Panc1 (cell line): ENCODE measurements around the gene CLMN. TPM values are rescaled to one million over a fixed set of nuclear protein-coding genes. Genes with fewer than 3 reads are reported as not detected.
"Not testable (repeated sequence)": the region's sequence is repeated elsewhere in the genome, so short reads cannot be mapped to it uniquely, and the experiment has no call there.

Source experiments
- ATAC-seq: fragments of 200-7000 bp; cut with Tn5 transposase; 2 replicates; pipeline ENCODE4 v1.9.1; 2020; ENCODE audit warnings: mild to moderate bottlenecking, moderate library complexity
- BruUV-seq: library from RNA; stranded (reverse); fragments of 400-500 nt; replicated peaks from 2 replicates; lab custom pipeline; 2021; lab: Mats Ljungman, UMichigan
- CTCF ChIA-PET: fragments of 300-600 bp; sonication (Branson Sonifier 250); formaldehyde crosslinking; loops from one replicate; lab custom pipeline; 2022; ENCODE audit warnings: antibody characterized with exemption; lab: Charles Lee
- POLR2A ChIA-PET: fragments of 300-600 bp; sonication (Branson Sonifier 250); formaldehyde crosslinking; loops from one replicate; lab custom pipeline; 2022; ENCODE audit warnings: antibody characterized with exemption; lab: Charles Lee
- DNase-seq: peaks from one replicate; pipeline ENCODE4 v3.0.0-alpha.2; 2010; ENCODE audit warnings: low read depth, low spot score
- H3K27ac ChIP-seq: 2 replicates; pipeline ENCODE4 v1.5.1; 2011; ENCODE audit warnings: mild to moderate bottlenecking, low read length, inconsistent platforms
- H3K27me3 ChIP-seq: fragments of 200-500 bp; sonication (Bioruptor generic); 2 replicates; pipeline ENCODE4 v1.6.0; 2014; ENCODE audit warnings: low read length, inconsistent platforms; ENCODE audit not compliant: control insufficient read depth, insufficient read depth
- H3K36me3 ChIP-seq: fragments of 200-500 bp; sonication (Bioruptor generic); 2 replicates; pipeline ENCODE4 v1.5.1; 2014; ENCODE audit warnings: inconsistent platforms, mild to moderate bottlenecking, low read length, moderate library complexity; ENCODE audit not compliant: control insufficient read depth, insufficient read depth
- H3K4me1 ChIP-seq: 2 replicates; pipeline ENCODE4 v1.5.1; 2011; ENCODE audit warnings: inconsistent platforms, mild to moderate bottlenecking, low read length, moderate library complexity; ENCODE audit not compliant: control insufficient read depth, insufficient read depth
- H3K4me3 ChIP-seq, 2 experiments: 2 replicates each; pipeline ENCODE4 v1.5.1; 2011 to 2012; ENCODE audit warnings: low read depth in 2 of 2, low read length in 2 of 2, mild to moderate bottlenecking in 2 of 2, inconsistent platforms in 1 of 2, moderate library complexity in 1 of 2
- H3K9me3 ChIP-seq: fragments of 200-500 bp; sonication (Bioruptor generic); 2 replicates; pipeline ENCODE4 v1.5.1; 2014; ENCODE audit warnings: low read depth, mild to moderate bottlenecking, inconsistent platforms, low read length, moderate library complexity; ENCODE audit not compliant: control insufficient read depth, insufficient read depth
- POLR2AphosphoS5 ChIP-seq: IDR thresholded peaks from 2 replicates; pipeline ENCODE4 v1.6.1; 2012; ENCODE audit warnings: mild to moderate bottlenecking, low read depth, low read length, moderate library complexity
- SIN3A ChIP-seq: IDR thresholded peaks from 2 replicates; pipeline ENCODE4 v1.6.1; 2012; ENCODE audit warnings: low read depth, mild to moderate bottlenecking, low read length, moderate library complexity, borderline replicate concordance; ENCODE audit not compliant: insufficient read depth
- TCF7L2 ChIP-seq: IDR thresholded peaks from 2 replicates; pipeline ENCODE4 v1.6.1; 2011; ENCODE audit warnings: mild to moderate bottlenecking, low read depth, low read length, inconsistent platforms
- in situ Hi-C: cut with HindIII; loops from 2 replicates; pipeline ENCODE4 v1.10.0; 2016; ENCODE audit warnings: low sequenced_read_pairs, low pct_unique_long_range_greater_than_20kb
- intact Hi-C: fragments of 100-400 bp; cut with micrococcal nuclease; formaldehyde crosslinking; loops from one replicate; pipeline ENCODE4 v1.10.0; 2022; ENCODE audit not compliant: unreplicated experiment
- total RNA-seq: library from RNA; stranded (reverse); gene quantifications from one replicate; pipeline ENCODE4 v1.2.1, GENCODE V29; 2021; ENCODE audit not compliant: unreplicated experiment
- TF ChIP-seq, protein P1 (sequence below), 2 experiments: IDR thresholded peaks; 2 replicates each; pipeline ENCODE4 v1.6.1; 2011 to 2012; ENCODE audit warnings: low read depth in 2 of 2, control low read depth in 1 of 2, low read length in 1 of 2, mild to moderate bottlenecking in 1 of 2, moderate library complexity in 1 of 2; ENCODE audit not compliant: insufficient read depth in 1 of 2
- TF ChIP-seq, protein P2 (sequence below): fragments of 450-650 bp; IDR thresholded peaks from 2 replicates; pipeline ENCODE4 v1.5.1; 2017; ENCODE audit warnings: mild to moderate bottlenecking

Gene CLMN
- total RNA-seq, 1 experiment from 2014 or later: 34.9 TPM

DNA sequence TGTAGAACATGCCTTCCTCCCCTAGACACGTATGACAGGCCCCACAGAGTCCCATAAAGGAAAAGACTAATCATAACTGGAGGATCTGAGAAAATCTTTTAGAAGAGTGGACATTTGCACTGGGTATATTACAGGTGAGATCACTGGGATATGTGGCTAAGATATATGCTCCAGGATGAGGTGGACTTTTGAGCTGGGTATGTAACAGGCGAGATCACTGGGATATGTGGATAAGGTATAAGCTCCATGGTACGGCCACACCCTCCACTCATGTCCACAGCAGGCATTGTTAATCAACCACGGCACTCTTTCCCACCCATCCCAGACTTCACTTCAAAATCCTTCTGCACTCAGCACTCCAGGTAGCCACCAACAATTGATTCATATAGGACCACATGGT is 34.1 kb downstream of the CLMN start:
- intact Hi-C loops (no loop called here), in situ Hi-C loops (no loop called here)
- ATAC-seq: no peak
- no TSS peak for BruUV-seq
- H3K36me3 ChIP-seq: no peaks in the 10 kb centered on the region
- H3K27me3 ChIP-seq: no peaks in the 10 kb centered on the region
- POLR2A ChIA-PET: no interaction called here
- CTCF ChIA-PET: no interaction called here
- H3K4me1 ChIP-seq: no peaks in the 10 kb centered on the region
- no peak overlapping the region for H3K4me3 ChIP-seq
- DNase-seq: no peak
- no peaks in the 10 kb centered on the region for H3K9me3 ChIP-seq
- no peak for TF ChIP-seq TCF7L2
- TF ChIP-seq, protein P1, sequence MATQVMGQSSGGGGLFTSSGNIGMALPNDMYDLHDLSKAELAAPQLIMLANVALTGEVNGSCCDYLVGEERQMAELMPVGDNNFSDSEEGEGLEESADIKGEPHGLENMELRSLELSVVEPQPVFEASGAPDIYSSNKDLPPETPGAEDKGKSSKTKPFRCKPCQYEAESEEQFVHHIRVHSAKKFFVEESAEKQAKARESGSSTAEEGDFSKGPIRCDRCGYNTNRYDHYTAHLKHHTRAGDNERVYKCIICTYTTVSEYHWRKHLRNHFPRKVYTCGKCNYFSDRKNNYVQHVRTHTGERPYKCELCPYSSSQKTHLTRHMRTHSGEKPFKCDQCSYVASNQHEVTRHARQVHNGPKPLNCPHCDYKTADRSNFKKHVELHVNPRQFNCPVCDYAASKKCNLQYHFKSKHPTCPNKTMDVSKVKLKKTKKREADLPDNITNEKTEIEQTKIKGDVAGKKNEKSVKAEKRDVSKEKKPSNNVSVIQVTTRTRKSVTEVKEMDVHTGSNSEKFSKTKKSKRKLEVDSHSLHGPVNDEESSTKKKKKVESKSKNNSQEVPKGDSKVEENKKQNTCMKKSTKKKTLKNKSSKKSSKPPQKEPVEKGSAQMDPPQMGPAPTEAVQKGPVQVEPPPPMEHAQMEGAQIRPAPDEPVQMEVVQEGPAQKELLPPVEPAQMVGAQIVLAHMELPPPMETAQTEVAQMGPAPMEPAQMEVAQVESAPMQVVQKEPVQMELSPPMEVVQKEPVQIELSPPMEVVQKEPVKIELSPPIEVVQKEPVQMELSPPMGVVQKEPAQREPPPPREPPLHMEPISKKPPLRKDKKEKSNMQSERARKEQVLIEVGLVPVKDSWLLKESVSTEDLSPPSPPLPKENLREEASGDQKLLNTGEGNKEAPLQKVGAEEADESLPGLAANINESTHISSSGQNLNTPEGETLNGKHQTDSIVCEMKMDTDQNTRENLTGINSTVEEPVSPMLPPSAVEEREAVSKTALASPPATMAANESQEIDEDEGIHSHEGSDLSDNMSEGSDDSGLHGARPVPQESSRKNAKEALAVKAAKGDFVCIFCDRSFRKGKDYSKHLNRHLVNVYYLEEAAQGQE (IDR thresholded peaks at IDR 0.05; ENCODE audit: insufficient read depth in 1 of 2, low read depth in 2 of 2, low read length in 1 of 2): no peak
- TF ChIP-seq, protein P2, sequence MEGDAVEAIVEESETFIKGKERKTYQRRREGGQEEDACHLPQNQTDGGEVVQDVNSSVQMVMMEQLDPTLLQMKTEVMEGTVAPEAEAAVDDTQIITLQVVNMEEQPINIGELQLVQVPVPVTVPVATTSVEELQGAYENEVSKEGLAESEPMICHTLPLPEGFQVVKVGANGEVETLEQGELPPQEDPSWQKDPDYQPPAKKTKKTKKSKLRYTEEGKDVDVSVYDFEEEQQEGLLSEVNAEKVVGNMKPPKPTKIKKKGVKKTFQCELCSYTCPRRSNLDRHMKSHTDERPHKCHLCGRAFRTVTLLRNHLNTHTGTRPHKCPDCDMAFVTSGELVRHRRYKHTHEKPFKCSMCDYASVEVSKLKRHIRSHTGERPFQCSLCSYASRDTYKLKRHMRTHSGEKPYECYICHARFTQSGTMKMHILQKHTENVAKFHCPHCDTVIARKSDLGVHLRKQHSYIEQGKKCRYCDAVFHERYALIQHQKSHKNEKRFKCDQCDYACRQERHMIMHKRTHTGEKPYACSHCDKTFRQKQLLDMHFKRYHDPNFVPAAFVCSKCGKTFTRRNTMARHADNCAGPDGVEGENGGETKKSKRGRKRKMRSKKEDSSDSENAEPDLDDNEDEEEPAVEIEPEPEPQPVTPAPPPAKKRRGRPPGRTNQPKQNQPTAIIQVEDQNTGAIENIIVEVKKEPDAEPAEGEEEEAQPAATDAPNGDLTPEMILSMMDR: no peak
- no peak for TF ChIP-seq POLR2AphosphoS5
- TF ChIP-seq SIN3A: no peak
- no peak overlapping the region for H3K27ac ChIP-seq

DNA sequence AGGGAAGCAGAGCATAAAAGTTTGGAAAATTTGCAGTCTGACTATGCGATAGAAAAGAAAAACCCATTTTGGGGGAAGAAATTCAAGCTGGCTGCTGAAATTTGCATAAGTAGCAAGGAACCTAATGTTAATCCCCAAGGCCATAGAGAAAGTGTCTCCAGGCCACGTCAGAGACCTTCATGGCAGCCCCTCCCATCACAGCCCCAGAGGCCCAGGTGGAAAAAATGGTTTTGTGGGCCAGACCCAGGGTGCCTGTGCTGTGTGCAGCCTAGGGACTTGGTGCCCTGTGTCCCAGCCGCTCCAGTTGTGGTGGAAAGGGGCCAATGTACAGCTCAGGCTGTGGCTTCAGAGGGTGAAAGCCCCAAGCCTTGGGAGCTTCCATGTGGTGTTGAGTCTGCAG is 35.9 kb downstream of the CLMN start:
- BruUV-seq, in situ Hi-C loops, POLR2A ChIA-PET, ATAC-seq, DNase-seq, H3K9me3 ChIP-seq, H3K27ac ChIP-seq, H3K4me3 ChIP-seq, H3K4me1 ChIP-seq, intact Hi-C loops, H3K36me3 ChIP-seq, H3K27me3 ChIP-seq: not testable (repeated sequence)
- CTCF ChIA-PET: interaction anchor here (0.6 kb wide), 1 partner anchor 77 kb away, joined by 4 read pairs; no protein-coding TSS in a partner anchor

DNA sequence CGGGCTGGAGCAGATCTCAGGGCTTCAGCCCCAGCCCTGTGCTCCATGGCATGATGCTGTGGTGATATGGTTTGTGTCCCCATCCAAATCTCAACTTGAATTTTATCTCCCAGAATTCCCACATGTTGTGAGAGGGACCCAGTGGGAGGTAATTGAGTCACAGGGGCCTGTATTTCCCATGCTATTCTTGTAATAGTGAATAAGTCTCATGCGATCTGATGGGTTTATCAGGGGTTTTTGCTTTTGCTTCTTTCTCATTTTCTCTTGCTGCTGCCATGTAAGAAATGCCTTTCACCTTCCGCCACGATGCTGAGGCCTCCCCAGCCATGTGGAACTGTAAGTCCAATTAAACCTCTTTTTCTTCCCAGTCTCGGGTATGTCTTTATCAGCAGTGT is 36.7 kb downstream of the CLMN start:
- DNase-seq, ATAC-seq, H3K9me3 ChIP-seq, POLR2A ChIA-PET, intact Hi-C loops, H3K4me3 ChIP-seq, H3K27ac ChIP-seq, H3K36me3 ChIP-seq, H3K27me3 ChIP-seq, H3K4me1 ChIP-seq, in situ Hi-C loops, BruUV-seq, CTCF ChIA-PET: not testable (repeated sequence)
